ENCODE results near the gene LEPR.

DNA sequence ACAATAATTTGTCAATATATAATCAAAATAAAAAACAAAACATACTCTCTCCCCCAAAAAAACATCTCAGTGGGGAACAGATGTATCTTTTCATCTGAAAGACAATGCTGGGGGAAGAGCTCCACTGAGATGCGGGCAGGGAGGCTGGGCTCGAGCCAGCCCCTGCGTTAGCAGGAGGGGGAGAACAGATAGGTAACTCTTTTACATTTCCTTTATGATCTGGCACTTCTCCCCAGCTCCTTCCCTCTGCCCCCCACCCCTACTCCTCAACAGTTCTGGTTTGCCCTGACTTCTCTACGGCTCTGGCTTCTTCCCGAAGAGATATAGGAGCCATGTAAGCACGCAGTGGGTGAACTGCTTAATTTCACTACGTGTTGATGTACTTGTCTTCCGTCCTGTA, 12.4 kb downstream of the LEPR start:
- TF ChIP-seq, protein P1, sequence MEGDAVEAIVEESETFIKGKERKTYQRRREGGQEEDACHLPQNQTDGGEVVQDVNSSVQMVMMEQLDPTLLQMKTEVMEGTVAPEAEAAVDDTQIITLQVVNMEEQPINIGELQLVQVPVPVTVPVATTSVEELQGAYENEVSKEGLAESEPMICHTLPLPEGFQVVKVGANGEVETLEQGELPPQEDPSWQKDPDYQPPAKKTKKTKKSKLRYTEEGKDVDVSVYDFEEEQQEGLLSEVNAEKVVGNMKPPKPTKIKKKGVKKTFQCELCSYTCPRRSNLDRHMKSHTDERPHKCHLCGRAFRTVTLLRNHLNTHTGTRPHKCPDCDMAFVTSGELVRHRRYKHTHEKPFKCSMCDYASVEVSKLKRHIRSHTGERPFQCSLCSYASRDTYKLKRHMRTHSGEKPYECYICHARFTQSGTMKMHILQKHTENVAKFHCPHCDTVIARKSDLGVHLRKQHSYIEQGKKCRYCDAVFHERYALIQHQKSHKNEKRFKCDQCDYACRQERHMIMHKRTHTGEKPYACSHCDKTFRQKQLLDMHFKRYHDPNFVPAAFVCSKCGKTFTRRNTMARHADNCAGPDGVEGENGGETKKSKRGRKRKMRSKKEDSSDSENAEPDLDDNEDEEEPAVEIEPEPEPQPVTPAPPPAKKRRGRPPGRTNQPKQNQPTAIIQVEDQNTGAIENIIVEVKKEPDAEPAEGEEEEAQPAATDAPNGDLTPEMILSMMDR (IDR thresholded peaks at IDR 0.05 in 8 of 11, conservative IDR thresholded peaks at IDR 0.05 in 3 of 11) = no peak
- no peak for TF ChIP-seq POLR2A (IDR thresholded peaks at IDR 0.05)
